Liver (tissue), 3 donors: Measurements from ENCODE around the gene EEF1G.

ENCODE experiments used
- CTCF ChIP-seq: fragments of 150-350 bp; IDR thresholded peaks from 2 replicates; pipeline ENCODE4 v1.5.1; 2017; ENCODE audit warnings: improper control_type of control experiment, low read depth, low read length; ENCODE audit not compliant: missing input control
- EGR1 ChIP-seq, 2 donors: IDR thresholded peaks; 2 replicates each; pipeline ENCODE4 v1.6.1; 2016 to 2018; ENCODE audit warnings: antibody characterized with exemption in 2 of 2, low read depth in 2 of 2
- FOXA1 ChIP-seq: IDR thresholded peaks from 2 replicates; pipeline ENCODE4 v1.6.1; 2016; ENCODE audit warnings: antibody characterized with exemption
- GABPA ChIP-seq, 2 donors: IDR thresholded peaks in 1 of 2; conservative IDR thresholded peaks in 1 of 2; 2 replicates each; pipeline ENCODE4 v1.6.1; 2016; ENCODE audit warnings: antibody characterized with exemption in 2 of 2, mild to moderate bottlenecking in 1 of 2, moderate library complexity in 1 of 2
- HNF4A ChIP-seq, 2 donors: conservative IDR thresholded peaks; 2 replicates each; pipeline ENCODE4 v1.6.1; 2016; ENCODE audit warnings: antibody characterized with exemption in 2 of 2, mild to moderate bottlenecking in 2 of 2
- JUND ChIP-seq, 2 donors: IDR thresholded peaks; 2 replicates each; pipeline ENCODE4 v1.6.1; 2016; ENCODE audit warnings: antibody characterized with exemption in 2 of 2
- RAD21 ChIP-seq, 2 donors: IDR thresholded peaks; 2 replicates each; pipeline ENCODE4 v1.6.1; 2016; ENCODE audit warnings: antibody characterized with exemption in 2 of 2, mild to moderate bottlenecking in 2 of 2
- REST ChIP-seq: IDR thresholded peaks from 2 replicates; pipeline ENCODE4 v1.6.1; 2016; ENCODE audit warnings: antibody characterized with exemption, mild to moderate bottlenecking
- SP1 ChIP-seq: IDR thresholded peaks from 2 replicates; pipeline ENCODE4 v1.6.1; 2018; ENCODE audit warnings: antibody characterized with exemption, mild to moderate bottlenecking
- TF ChIP-seq, protein P1 (sequence below): IDR thresholded peaks from 2 replicates; pipeline ENCODE4 v1.6.1; 2016; ENCODE audit warnings: antibody characterized with exemption
- TF ChIP-seq, protein P2 (sequence below): IDR thresholded peaks from 2 replicates; pipeline ENCODE4 v1.6.1; 2016; ENCODE audit warnings: antibody characterized with exemption
- donor health status: healthy.
- donor health status: healthy.

- no peak for TF ChIP-seq CTCF
- TF ChIP-seq, protein P1, sequence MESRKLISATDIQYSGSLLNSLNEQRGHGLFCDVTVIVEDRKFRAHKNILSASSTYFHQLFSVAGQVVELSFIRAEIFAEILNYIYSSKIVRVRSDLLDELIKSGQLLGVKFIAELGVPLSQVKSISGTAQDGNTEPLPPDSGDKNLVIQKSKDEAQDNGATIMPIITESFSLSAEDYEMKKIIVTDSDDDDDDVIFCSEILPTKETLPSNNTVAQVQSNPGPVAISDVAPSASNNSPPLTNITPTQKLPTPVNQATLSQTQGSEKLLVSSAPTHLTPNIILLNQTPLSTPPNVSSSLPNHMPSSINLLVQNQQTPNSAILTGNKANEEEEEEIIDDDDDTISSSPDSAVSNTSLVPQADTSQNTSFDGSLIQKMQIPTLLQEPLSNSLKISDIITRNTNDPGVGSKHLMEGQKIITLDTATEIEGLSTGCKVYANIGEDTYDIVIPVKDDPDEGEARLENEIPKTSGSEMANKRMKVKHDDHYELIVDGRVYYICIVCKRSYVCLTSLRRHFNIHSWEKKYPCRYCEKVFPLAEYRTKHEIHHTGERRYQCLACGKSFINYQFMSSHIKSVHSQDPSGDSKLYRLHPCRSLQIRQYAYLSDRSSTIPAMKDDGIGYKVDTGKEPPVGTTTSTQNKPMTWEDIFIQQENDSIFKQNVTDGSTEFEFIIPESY = peak; percentile 94
- TF ChIP-seq, protein P2, sequence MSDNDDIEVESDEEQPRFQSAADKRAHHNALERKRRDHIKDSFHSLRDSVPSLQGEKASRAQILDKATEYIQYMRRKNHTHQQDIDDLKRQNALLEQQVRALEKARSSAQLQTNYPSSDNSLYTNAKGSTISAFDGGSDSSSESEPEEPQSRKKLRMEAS = no peak
- TF ChIP-seq EGR1 (IDR thresholded peaks at IDR 0.05; ENCODE audit: low read depth in 2 of 2) = peak; percentile 30 to 64
- TF ChIP-seq RAD21 (IDR thresholded peaks at IDR 0.05) = no peak
- TF ChIP-seq FOXA1 = peak; percentile 21
- peak; percentile 67 to 87 for TF ChIP-seq GABPA (IDR thresholded peaks at IDR 0.05 in 1 of 2, conservative IDR thresholded peaks at IDR 0.05 in 1 of 2)
- TF ChIP-seq REST = no peak
- TF ChIP-seq SP1 = peak; percentile 51
- TF ChIP-seq HNF4A (conservative IDR thresholded peaks at IDR 0.05) = no peak
- no peak for TF ChIP-seq JUND (IDR thresholded peaks at IDR 0.05)
These were observed 27.9 kb upstream of the EEF1G start, which contains the start of gene MTA2 for GRCh38 chr11:62601372-62602140.
